Osteoblast (primary cell): Measurements from ENCODE around the gene SLC24A4. TPM values are rescaled to one million over a fixed set of nuclear protein-coding genes. Genes with fewer than 3 reads are reported as not detected.

Source experiments
- DNase-seq: peaks from one replicate; pipeline ENCODE4 v3.0.0; 2011; ENCODE audit warnings: low spot score, mixed read lengths; ENCODE audit not compliant: insufficient read length; ENCODE audit errors: missing footprints
- H2AFZ ChIP-seq: 2 replicates; pipeline ENCODE4 v1.6.0; 2011; ENCODE audit warnings: mild to moderate bottlenecking, low read length
- H3K27ac ChIP-seq: 2 replicates; pipeline ENCODE4 v1.5.1; 2011; ENCODE audit warnings: mild to moderate bottlenecking, low read depth, low read length, moderate library complexity
- H3K27me3 ChIP-seq: 2 replicates; pipeline ENCODE4 v1.6.0; 2012; ENCODE audit warnings: mild to moderate bottlenecking, control low read depth, inconsistent platforms, low read length, moderate library complexity; ENCODE audit not compliant: insufficient read depth
- H3K36me3 ChIP-seq: 2 replicates; pipeline ENCODE4 v1.5.1; 2011; ENCODE audit warnings: mild to moderate bottlenecking, low read length, control low read depth, moderate library complexity; ENCODE audit not compliant: insufficient read depth
- H3K4me1 ChIP-seq: 2 replicates; pipeline ENCODE4 v1.5.1; 2011; ENCODE audit warnings: mild to moderate bottlenecking, low read length, control low read depth, moderate library complexity; ENCODE audit not compliant: insufficient read depth
- H3K4me2 ChIP-seq: 2 replicates; pipeline ENCODE4 v1.6.0; 2011; ENCODE audit warnings: mild to moderate bottlenecking, low read length; ENCODE audit not compliant: insufficient read depth
- H3K4me3 ChIP-seq: fragments of 200-600 bp; sonication (generic); 3 replicates; pipeline ENCODE4 v1.5.1; 2012; ENCODE audit warnings: mild to moderate bottlenecking, low read length, inconsistent platforms; ENCODE audit not compliant: insufficient read depth
- H3K79me2 ChIP-seq: 2 replicates; pipeline ENCODE4 v1.6.0; 2012; ENCODE audit warnings: mild to moderate bottlenecking, low read length, control low read depth, inconsistent platforms; ENCODE audit not compliant: insufficient read depth
- H3K9me3 ChIP-seq: 2 replicates; pipeline ENCODE4 v1.5.1; 2011; ENCODE audit warnings: low read depth, low read length, control low read depth
- H4K20me1 ChIP-seq: 2 replicates; pipeline ENCODE4 v1.6.0; 2012; ENCODE audit warnings: mild to moderate bottlenecking, low read length, control low read depth; ENCODE audit not compliant: insufficient read depth
- total RNA-seq: library from RNA; depleted of rRNA; stranded (reverse); fragments of >200 nt; gene quantifications from 2 replicates; pipeline ENCODE4 v1.2.3, GENCODE V29; 2012
- TF ChIP-seq, protein P1 (sequence below): IDR thresholded peaks from 2 replicates; pipeline ENCODE4 v1.5.1; 2011; ENCODE audit warnings: mild to moderate bottlenecking, low read depth, low read length, moderate library complexity; ENCODE audit errors: extremely low read depth

Gene SLC24A4
- total RNA-seq, 1 donor = under 0.01 TPM

DNA sequence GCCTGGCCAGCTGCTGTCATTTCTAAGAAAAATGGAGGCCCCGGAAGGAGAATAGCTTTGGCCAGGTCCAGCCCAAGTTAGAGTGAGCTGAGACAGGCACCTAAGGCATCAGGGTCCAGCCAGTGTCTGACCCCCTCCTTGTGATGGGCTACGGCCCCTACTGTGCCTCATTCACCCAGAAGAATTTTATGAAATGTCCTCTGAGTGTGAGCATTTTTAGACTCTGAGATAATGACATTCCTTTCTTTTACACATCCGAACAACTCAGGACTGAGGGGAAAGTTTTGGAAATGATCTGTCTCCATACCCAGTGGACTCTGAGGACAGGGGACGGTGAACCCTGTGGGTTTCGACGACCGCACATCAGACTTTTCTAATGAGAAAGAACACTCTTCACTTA is 50.4 kb downstream of the SLC24A4 start:
- DNase-seq = no peak
- no peak overlapping the region for H2AFZ ChIP-seq
- H3K4me2 ChIP-seq = no peak overlapping the region
- H3K9me3 ChIP-seq = no peaks in the 10 kb centered on the region
- H3K27me3 ChIP-seq = peaks cover 16% of the 10 kb centered on the region
- H4K20me1 ChIP-seq = no peaks in the 10 kb centered on the region
- no peaks in the 10 kb centered on the region for H3K79me2 ChIP-seq
- no peaks in the 10 kb centered on the region for H3K36me3 ChIP-seq
- H3K27ac ChIP-seq = no peak overlapping the region
- no peak overlapping the region for H3K4me3 ChIP-seq
- TF ChIP-seq, protein P1, sequence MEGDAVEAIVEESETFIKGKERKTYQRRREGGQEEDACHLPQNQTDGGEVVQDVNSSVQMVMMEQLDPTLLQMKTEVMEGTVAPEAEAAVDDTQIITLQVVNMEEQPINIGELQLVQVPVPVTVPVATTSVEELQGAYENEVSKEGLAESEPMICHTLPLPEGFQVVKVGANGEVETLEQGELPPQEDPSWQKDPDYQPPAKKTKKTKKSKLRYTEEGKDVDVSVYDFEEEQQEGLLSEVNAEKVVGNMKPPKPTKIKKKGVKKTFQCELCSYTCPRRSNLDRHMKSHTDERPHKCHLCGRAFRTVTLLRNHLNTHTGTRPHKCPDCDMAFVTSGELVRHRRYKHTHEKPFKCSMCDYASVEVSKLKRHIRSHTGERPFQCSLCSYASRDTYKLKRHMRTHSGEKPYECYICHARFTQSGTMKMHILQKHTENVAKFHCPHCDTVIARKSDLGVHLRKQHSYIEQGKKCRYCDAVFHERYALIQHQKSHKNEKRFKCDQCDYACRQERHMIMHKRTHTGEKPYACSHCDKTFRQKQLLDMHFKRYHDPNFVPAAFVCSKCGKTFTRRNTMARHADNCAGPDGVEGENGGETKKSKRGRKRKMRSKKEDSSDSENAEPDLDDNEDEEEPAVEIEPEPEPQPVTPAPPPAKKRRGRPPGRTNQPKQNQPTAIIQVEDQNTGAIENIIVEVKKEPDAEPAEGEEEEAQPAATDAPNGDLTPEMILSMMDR = no peak
- H3K4me1 ChIP-seq = no peaks in the 10 kb centered on the region

DNA sequence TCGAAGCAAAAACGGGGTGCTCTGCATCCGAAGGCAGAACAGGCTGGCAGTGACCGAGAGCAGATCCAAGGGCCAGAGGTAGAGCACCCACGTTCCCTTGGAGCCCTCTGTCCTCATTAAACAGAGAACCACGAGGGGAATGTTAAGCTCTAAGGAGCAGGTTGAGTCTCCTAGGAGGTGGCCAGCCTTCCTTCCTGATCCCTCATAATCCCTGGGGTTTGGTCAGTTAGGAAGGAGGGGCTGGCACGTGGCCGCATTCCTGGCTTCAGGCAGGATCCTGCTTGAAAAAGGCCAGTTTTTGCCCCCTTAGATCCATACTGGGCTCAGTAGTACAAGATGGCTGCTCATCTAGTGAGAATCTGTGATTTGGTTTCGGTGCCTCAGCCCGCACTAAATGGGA is 57.2 kb downstream of the SLC24A4 start:
- Histone ChIP-seq H3K36me3 (no peaks in the 10 kb centered on the region), H3K27ac (no peak overlapping the region), H3K4me2 (no peak overlapping the region), H3K4me3 (no peak overlapping the region), H3K4me1 (no peaks in the 10 kb centered on the region), H3K79me2 (no peaks in the 10 kb centered on the region), H3K9me3 (no peaks in the 10 kb centered on the region), H4K20me1 (no peaks in the 10 kb centered on the region), H3K27me3 (peaks cover 14% of the 10 kb centered on the region), H2AFZ (no peak overlapping the region)
- DNase-seq = no peak
- TF ChIP-seq, protein P1 = no peak

DNA sequence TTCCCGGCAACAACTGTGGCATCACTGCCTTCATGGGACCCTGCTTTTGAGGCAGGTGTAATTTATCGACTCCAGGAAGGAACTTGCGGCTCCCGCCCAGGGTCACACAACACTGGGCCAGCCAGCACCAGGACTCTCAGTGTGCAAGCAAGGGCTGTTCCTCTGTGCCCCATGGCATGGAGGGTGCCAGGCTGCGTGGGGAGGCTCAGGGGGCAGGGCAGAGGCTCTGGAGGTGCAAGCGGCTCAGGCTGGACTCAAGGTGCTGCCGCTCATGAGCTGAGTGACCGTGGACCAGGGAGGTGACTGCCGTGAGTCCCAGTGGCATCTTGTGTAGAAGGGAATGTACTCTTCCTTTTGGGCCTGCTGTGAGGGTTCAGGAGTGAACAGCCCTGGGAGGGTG is 57.6 kb downstream of the SLC24A4 start:
- no peak overlapping the region for H2AFZ ChIP-seq
- DNase-seq = no peak
- peaks cover 14% of the 10 kb centered on the region for H3K27me3 ChIP-seq
- H3K9me3 ChIP-seq = no peaks in the 10 kb centered on the region
- H4K20me1 ChIP-seq = no peaks in the 10 kb centered on the region
- no peak overlapping the region for H3K27ac ChIP-seq
- H3K4me3 ChIP-seq = no peak overlapping the region
- H3K79me2 ChIP-seq = no peaks in the 10 kb centered on the region
- H3K4me1 ChIP-seq = no peaks in the 10 kb centered on the region
- TF ChIP-seq, protein P1 = no peak
- no peak overlapping the region for H3K4me2 ChIP-seq
- H3K36me3 ChIP-seq = no peaks in the 10 kb centered on the region

DNA sequence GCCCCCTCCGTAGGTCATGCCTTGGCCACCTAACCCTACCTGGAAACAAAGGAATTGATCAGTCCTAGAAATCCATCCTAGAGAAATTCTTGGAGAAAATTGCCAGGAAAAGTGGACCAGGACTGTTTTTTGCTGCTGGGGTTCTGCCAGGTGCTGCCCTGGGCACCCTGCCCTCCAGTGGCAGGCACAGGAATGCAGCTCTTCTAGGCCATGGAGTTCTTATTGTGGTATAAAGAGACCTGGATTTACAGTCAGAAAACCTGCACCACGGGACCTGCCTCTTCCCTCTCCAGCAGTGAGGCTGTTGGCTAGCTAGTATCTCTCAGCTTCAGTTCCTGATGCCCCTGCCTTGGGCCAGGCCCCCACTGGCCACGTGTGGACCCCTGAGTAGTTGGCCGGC is 59.7 kb downstream of the SLC24A4 start:
- Histone ChIP-seq H2AFZ (no peak overlapping the region), H3K79me2 (no peaks in the 10 kb centered on the region), H3K9me3 (no peaks in the 10 kb centered on the region), H4K20me1 (no peaks in the 10 kb centered on the region), H3K4me2 (no peak overlapping the region), H3K27me3 (peaks cover 15% of the 10 kb centered on the region), H3K4me1 (no peaks in the 10 kb centered on the region), H3K27ac (no peak overlapping the region), H3K4me3 (no peak overlapping the region), H3K36me3 (no peaks in the 10 kb centered on the region)
- DNase-seq = peak; percentile 90
- TF ChIP-seq, protein P1 = peak; percentile 52
